GM19397 (cell line): ENCODE results near the gene EHMT2.
"Not testable (repeated sequence)": the region's sequence is repeated elsewhere in the genome, so short reads cannot be mapped to it uniquely, and the experiment has no call there.

Experiments used
- ATAC-seq: cut with Tn5 transposase; IDR thresholded peaks from one replicate; pipeline ENCODE4 v1.9.1; 2021; ENCODE audit warnings: mild to moderate bottlenecking, moderate library complexity; ENCODE audit not compliant: unreplicated experiment

EHMT2 gene

GRCh38 chr6:31915756-31916155 is 18.3 kb upstream of the EHMT2 start:
- ATAC-seq, result no peak

GRCh38 chr6:31915351-31915750 is 17.9 kb upstream of the EHMT2 start:
- ATAC-seq, result no peak

GRCh38 chr6:31911826-31912585 is 14.5 kb upstream of the EHMT2 start:
- no peak for ATAC-seq

- not testable (repeated sequence) for ATAC-seq
These were observed 11.8 kb upstream of the EHMT2 start for GRCh38 chr6:31909298-31909697.

GRCh38 chr6:31908791-31909190 is 11.3 kb upstream of the EHMT2 start:
- no peak for ATAC-seq

GRCh38 chr6:31908255-31908654 is 10.8 kb upstream of the EHMT2 start:
- not testable (repeated sequence) for ATAC-seq

GRCh38 chr6:31907158-31907813 is 9.8 kb upstream of the EHMT2 start:
- no peak for ATAC-seq

GRCh38 chr6:31906727-31907126 is 9.2 kb upstream of the EHMT2 start:
- ATAC-seq, result not testable (repeated sequence)

- ATAC-seq, result no peak
These were observed 8.6 kb upstream of the EHMT2 start for GRCh38 chr6:31906122-31906521.

GRCh38 chr6:31905041-31905440 is 7.5 kb upstream of the EHMT2 start:
- no peak for ATAC-seq

- no peak for ATAC-seq
These were observed 6.5 kb upstream of the EHMT2 start for GRCh38 chr6:31903957-31904356.

GRCh38 chr6:31901953-31902643 is 4.6 kb upstream of the EHMT2 start, which contains the start of gene ZBTB12:
ZBTB12 (minus strand) TSS chr6:31902086; CDS start chr6:31901305, 781 bp downstream.
- no peak for ATAC-seq

GRCh38 chr6:31901415-31901952 is 4.0 kb upstream of the EHMT2 start:
- ATAC-seq, result no peak

- ATAC-seq, result no peak
These were observed 3.5 kb upstream of the EHMT2 start for GRCh38 chr6:31900917-31901414.

GRCh38 chr6:31899882-31900722 is 2.6 kb upstream of the EHMT2 start:
- no peak for ATAC-seq

- ATAC-seq, result no peak
These were observed 1.7 kb upstream of the EHMT2 start for GRCh38 chr6:31899215-31899614.

GRCh38 chr6:31898383-31899011 is 999 bp upstream of the EHMT2 start:
- ATAC-seq, result no peak

GRCh38 chr6:31896856-31897611 is 464 bp downstream of the EHMT2 start:
- ATAC-seq, result peak; percentile 10

- ATAC-seq, result no peak
These were observed 1.0 kb downstream of the EHMT2 start for GRCh38 chr6:31896493-31896855.
